Pancreas (tissue), 10 donors: ENCODE data around the gene WNT6. TPM values are rescaled to one million over a fixed set of nuclear protein-coding genes. Genes with fewer than 3 reads are reported as not detected.

Experiments
- ATAC-seq, 4 donors: fragments of 200-7000 bp; cut with Tn5 transposase; one replicate each; pipeline versions ENCODE4 v1.8.0 to v1.9.1; 2020; ENCODE audit warnings: mild to moderate bottlenecking in 4 of 4, moderate library complexity in 4 of 4
- DNase-seq, 6 donors: peaks; one replicate each; pipeline ENCODE4 v3.0.0-alpha.2; 2020
- FAIRE-seq: peaks from 2 replicates; lab custom pipeline; 2012; peaks lifted over from hg19 to GRCh38; lab: Jason Lieb, UNC
- H3K27ac ChIP-seq, 4 donors: fragments of 200-600 bp; sonication (generic); 1 replicate in 3 of 4; 2 replicates in 1 of 4; pipeline versions ENCODE4 v1.5.0 to v1.8.0; 2020
- H3K27me3 ChIP-seq, 4 donors: fragments of 200-600 bp; one replicate each; pipeline ENCODE4 v1.8.0; 2021
- H3K36me3 ChIP-seq, 3 donors: fragments of 200-600 bp; sonication (generic) in 1 of 3; one replicate each; pipeline versions ENCODE4 v1.5.0 to v1.8.0; 2020 to 2021
- H3K4me1 ChIP-seq, 3 donors: fragments of 200-600 bp; one replicate each; pipeline ENCODE4 v1.8.0; 2021
- H3K4me3 ChIP-seq, 4 donors: fragments of 200-600 bp; sonication (generic) in 2 of 4; one replicate each; pipeline versions ENCODE4 v1.5.0 to v1.8.0; 2020 to 2021
- H3K9me3 ChIP-seq, 4 donors: fragments of 200-600 bp; one replicate each; pipeline ENCODE4 v1.8.0; 2021
- CTCF ChIP-seq, 4 donors: fragments of 200-600 bp; sonication (generic) in 3 of 4; IDR thresholded peaks; one replicate each; pipeline versions ENCODE4 v1.5.0 to v1.8.0; 2021; ENCODE audit warnings: antibody characterized with exemption in 4 of 4
- WGBS, 2 donors: extraction: QIAGEN DNeasy Blood & Tissue Kit; methylation state at CpG; one replicate each; pipeline ENCODE4 v1.1.7; 2013; 5-methylcytosine and 5-hydroxymethylcytosine counted together
- intact Hi-C, 3 donors: fragments of 100-400 bp; cut with DNase I; formaldehyde crosslinking; loops; one replicate each; pipeline versions ENCODE4 v1.11.1 to v1.14.2; 2022
- polyA plus RNA-seq, 2 donors: library from polyadenylated mRNA; stranded (reverse); fragments of 200-250 nt; gene quantifications; one replicate each; pipeline ENCODE4 v1.2.3, GENCODE V29; 2013
- total RNA-seq, 6 donors: library from RNA; stranded (reverse); fragmentation: NEBNext Ultra II Directional in 4 of 6; extraction: Animal tissue kit (Norgen Biotek cat#: 25700) in 4 of 6; gene quantifications; one replicate each; pipeline versions ENCODE4 v1.2.1 to v1.2.4, GENCODE V29; 2021 to 2023
- donor health status: healthy with polysubstance abuse.
- donor health status: DM: no; HTN: no; CAD: no; lungs with moderate emphysema.
- donor health status: DM: no; HTN: no; CAD: no.
- donor health status: control.
- donor health status: control.
- donor health status: Bipolar disorder and iron deficiency.
- donor health status: DM: yes; HTN: yes; CAD: no.
- donor health status: DM: no; HTN: no; CAD: no.
- donor health status: DM: no; HTN: no; CAD: no.
- donor health status: DM: yes; HTN: yes; CAD: no.

The WNT6 gene
- total and polyA plus RNA-seq, 8 donors = 0.09 to 1.2 (median 0.32) TPM; not detected in 1

- TF ChIP-seq CTCF (IDR thresholded peaks at IDR 0.05) = peak; percentile 90 to 98 (median 95)
- H3K4me1 ChIP-seq = peaks cover 0 to 5% (median 0%) of the 10 kb centered on the region in 3 donors
- no peak overlapping the region for H3K27ac ChIP-seq
- no peaks in the 10 kb centered on the region for H3K36me3 ChIP-seq
- no peak for FAIRE-seq
- WGBS, 2 donors = 4 to 6% methylated on average over 38 to 52 of the region's 52 CpGs
- DNase-seq = peak; percentile 26 to 93 (median 68)
- H3K27me3 ChIP-seq = peaks cover 0 to 31% (median 19%) of the 10 kb centered on the region in 4 donors
- no peaks in the 10 kb centered on the region for H3K9me3 ChIP-seq
- intact Hi-C loops = no loop called here
- no peak overlapping the region for H3K4me3 ChIP-seq
- peak; percentile 60 to 86 (median 81) for ATAC-seq
These were observed 38.7 kb downstream of the WNT6 start for GRCh38 chr2:218898109-218898878.

- Histone ChIP-seq H3K9me3 (no peaks in the 10 kb centered on the region), H3K27ac (no peak overlapping the region), H3K36me3 (no peaks in the 10 kb centered on the region), H3K27me3 (peaks cover 0 to 31% (median 19%) of the 10 kb centered on the region in 4 donors), H3K4me3 (no peak overlapping the region), H3K4me1 (peaks cover 0 to 5% (median 0%) of the 10 kb centered on the region in 3 donors)
- intact Hi-C loops = no loop called here
- no peak for TF ChIP-seq CTCF (IDR thresholded peaks at IDR 0.05)
- ATAC-seq = no peak
- WGBS, 2 donors = 24 to 31% methylated on average over 12 of the region's 12 CpGs
- FAIRE-seq = no peak
- DNase-seq = no peak
These were observed 39.5 kb downstream of the WNT6 start for GRCh38 chr2:218899147-218899546.

GRCh38 chr2:218902427-218902826 lies 42.8 kb downstream of the WNT6 start:
- no peak for TF ChIP-seq CTCF (IDR thresholded peaks at IDR 0.05)
- no peaks in the 10 kb centered on the region for H3K9me3 ChIP-seq
- peaks cover 0 to 29% (median 18%) of the 10 kb centered on the region in 4 donors for H3K27me3 ChIP-seq
- H3K4me3 ChIP-seq = no peak overlapping the region
- no peak for DNase-seq
- H3K36me3 ChIP-seq = no peaks in the 10 kb centered on the region
- no peak for FAIRE-seq
- no peak for ATAC-seq
- 80 to 86% methylated on average over 4 of the region's 4 CpGs for WGBS, 2 donors
- intact Hi-C loops = no loop called here
- H3K4me1 ChIP-seq = peaks cover 0 to 5% (median 0%) of the 10 kb centered on the region in 3 donors
- H3K27ac ChIP-seq = no peak overlapping the region

- intact Hi-C loops = no loop called here
- FAIRE-seq = no peak
- no peak for ATAC-seq
- no peak for TF ChIP-seq CTCF (IDR thresholded peaks at IDR 0.05)
- no peak overlapping the region for H3K27ac ChIP-seq
- WGBS, 2 donors = 16 to 23% methylated on average over 2 of the region's 2 CpGs
- no peak overlapping the region for H3K4me3 ChIP-seq
- peaks cover 0 to 19% (median 10%) of the 10 kb centered on the region in 4 donors for H3K27me3 ChIP-seq
- H3K36me3 ChIP-seq = no peaks in the 10 kb centered on the region
- no peak for DNase-seq
- no peaks in the 10 kb centered on the region for H3K4me1 ChIP-seq
- H3K9me3 ChIP-seq = no peaks in the 10 kb centered on the region
These were observed 44.6 kb downstream of the WNT6 start for GRCh38 chr2:218904176-218904575.
